RWPE1 (cell line): Measurements from ENCODE around the gene WLS.
"Not testable (repeated sequence)": the region's sequence is repeated elsewhere in the genome, so short reads cannot be mapped to it uniquely, and the experiment has no call there.

Source experiments
- CTCF ChIA-PET: fragments of 350-600 bp; sonication (Branson Sonifier 250); formaldehyde crosslinking; extraction: SDS; loops from one replicate; lab custom pipeline; 2021; lab: Yijun Ruan, JAX
- POLR2A ChIA-PET: fragments of 400-600 bp; formaldehyde crosslinking; extraction: SDS; loops from one replicate; lab custom pipeline; 2020; ENCODE audit warnings: antibody characterized with exemption; ENCODE audit not compliant: low non-redundant PET; lab: Yijun Ruan, JAX
- DNase-seq: peaks from one replicate; pipeline ENCODE4 v3.0.0; 2012; ENCODE audit warnings: low spot score
- H3K27ac ChIP-seq: fragments of 450-650 bp; 2 replicates; pipeline ENCODE4 v1.5.1; 2017
- CTCF ChIP-seq: fragments of 450-650 bp; conservative IDR thresholded peaks from 2 replicates; pipeline ENCODE4 v1.5.1; 2017; ENCODE audit warnings: low read depth, mild to moderate bottlenecking

The WLS gene

DNA sequence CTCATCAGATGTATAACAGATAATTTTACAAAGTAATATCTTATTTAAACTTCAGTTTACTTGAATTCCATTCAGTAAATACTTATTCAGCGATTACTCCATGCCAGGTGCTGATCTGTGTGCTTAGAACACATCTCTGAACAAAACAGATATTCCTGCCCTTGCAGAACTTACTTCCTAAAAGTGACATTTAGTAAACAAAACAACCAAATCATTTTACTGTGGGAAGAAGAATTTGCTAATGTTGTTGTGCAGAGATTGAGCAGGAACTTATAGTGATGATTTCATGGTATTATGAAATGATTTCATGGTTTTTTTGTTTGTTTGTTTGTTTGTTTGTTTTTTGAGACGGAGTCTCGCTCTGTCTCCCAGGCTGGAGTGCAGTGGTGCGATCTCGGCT is 39.3 kb upstream of the WLS start:
- H3K27ac ChIP-seq, result no peak overlapping the region
- POLR2A ChIA-PET, result no interaction called here
- CTCF ChIA-PET, result no interaction called here
- DNase-seq, result no peak
- TF ChIP-seq CTCF, result no peak

DNA sequence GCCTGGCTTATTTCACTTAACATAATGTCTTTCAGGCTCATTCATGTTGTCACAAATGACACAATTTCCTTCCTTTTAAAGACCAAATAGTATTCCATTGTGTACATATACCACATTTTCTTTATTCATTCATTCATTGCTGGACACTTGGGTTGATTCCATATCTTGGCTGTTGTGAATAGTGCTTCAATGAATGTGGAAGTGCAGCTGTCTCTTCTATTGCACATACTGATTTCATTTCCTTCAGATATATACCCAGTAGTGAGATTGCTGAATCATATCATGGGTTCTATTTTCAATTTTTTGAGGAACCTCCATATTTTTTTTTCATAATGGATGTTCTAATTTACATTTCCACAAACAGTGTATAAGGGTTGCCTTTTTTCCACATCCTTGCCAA is 38.6 kb upstream of the WLS start:
- CTCF ChIA-PET, result no interaction called here
- TF ChIP-seq CTCF, result no peak
- H3K27ac ChIP-seq, result no peak overlapping the region
- no peak for DNase-seq
- POLR2A ChIA-PET, result no interaction called here

- ChIA-PET POLR2A (no interaction called here), CTCF (no interaction called here)
- TF ChIP-seq CTCF, result no peak
- H3K27ac ChIP-seq, result no peak overlapping the region
- peak; percentile 59 for DNase-seq
Measured at GRCh38 chr1:68269637-68270430, 37.5 kb upstream of the WLS start.

DNA sequence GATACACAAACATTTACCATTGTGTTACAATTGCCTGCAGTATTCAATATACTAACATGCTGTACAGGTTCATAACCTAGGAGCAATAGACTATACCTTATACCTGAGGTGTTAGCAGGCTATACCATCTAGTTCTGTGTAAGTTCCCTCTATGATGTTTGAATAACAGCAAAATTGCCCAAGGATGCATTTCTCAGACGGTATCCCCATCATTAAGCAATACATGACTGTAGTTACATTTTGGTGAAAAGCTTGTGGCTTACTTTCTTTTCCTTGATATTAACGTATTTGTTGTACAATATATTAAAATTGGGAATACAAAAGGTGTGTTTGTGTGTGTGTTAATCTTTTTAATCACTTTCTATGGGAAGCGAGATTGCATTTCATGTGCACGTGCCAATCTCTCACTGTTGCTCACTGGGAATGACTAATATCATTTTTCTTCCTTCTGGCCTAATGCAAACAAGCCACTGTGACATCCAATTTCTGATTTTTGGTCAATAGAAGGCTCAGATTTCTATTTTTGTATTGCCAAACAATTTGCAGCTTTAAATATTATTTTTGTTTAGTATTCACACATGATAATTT is 36.7 kb upstream of the WLS start:
- H3K27ac ChIP-seq, result no peak overlapping the region
- CTCF ChIA-PET, result interaction anchor here (0.6 kb wide), 1 partner anchor 44 kb away, joined by 3 read pairs; no protein-coding TSS in a partner anchor
- no peak for DNase-seq
- TF ChIP-seq CTCF, result no peak
- POLR2A ChIA-PET, result no interaction called here

- H3K27ac ChIP-seq, DNase-seq, POLR2A ChIA-PET: not testable (repeated sequence)
- CTCF ChIA-PET, result interaction anchor here (0.6 to 1.1 kb wide), 2 partner anchors 85 to 136 kb away, joined by 3 read pairs; no protein-coding TSS in a partner anchor
Measured at GRCh38 chr1:68256824-68257223, 24.5 kb upstream of the WLS start.

DNA sequence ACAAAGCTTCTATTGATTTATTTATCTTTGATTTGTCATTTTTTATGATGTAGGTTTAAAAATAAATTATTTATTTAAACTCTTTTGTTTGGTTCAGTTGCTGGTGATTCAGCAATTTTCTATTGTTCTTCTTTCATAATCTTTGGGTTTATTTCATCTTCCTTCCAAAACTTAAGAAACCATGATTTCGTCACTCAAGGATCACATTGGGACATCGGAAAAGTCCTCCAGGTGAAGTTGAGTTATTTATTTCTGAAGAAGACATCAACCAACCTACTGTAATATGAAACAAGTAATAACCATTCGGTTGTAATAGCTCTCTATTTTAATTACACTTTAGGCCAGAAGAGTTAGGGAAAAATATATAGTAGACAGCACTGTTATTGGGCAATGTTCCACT is 23.0 kb upstream of the WLS start:
- POLR2A ChIA-PET, result no interaction called here
- CTCF ChIA-PET, result no interaction called here

More for the DNA sequence above, 23.0 kb upstream of the WLS start:
- TF ChIP-seq CTCF, result no peak
- H3K27ac ChIP-seq, result no peak overlapping the region
- DNase-seq, result no peak
